ENCODE results near the gene PPP4R4.
"Not testable (repeated sequence)": the region's sequence is repeated elsewhere in the genome, so short reads cannot be mapped to it uniquely, and the experiment has no call there.

PPP4R4 gene

GRCh38 chr14:94237983-94238382, 63.9 kb downstream of the PPP4R4 start:
- FAIRE-seq (no peak), DNase-seq (ENCODE audit: insufficient read length, low spot score) (no peak)
- TF ChIP-seq POLR2A (IDR thresholded peaks at IDR 0.05; ENCODE audit: low read depth, low read length): no peak

- FAIRE-seq: no peak
Observed at GRCh38 chr14:94239406-94239805, 65.3 kb downstream of the PPP4R4 start.

GRCh38 chr14:94244182-94244581, 70.1 kb downstream of the PPP4R4 start:
- FAIRE-seq (no peak), DNase-seq (ENCODE audit: insufficient read length, low spot score) (no peak)
- TF ChIP-seq POLR2A (IDR thresholded peaks at IDR 0.05; ENCODE audit: low read depth, low read length): no peak

More at GRCh38 chr14:94239406-94239805, 65.3 kb downstream of the PPP4R4 start:
- TF ChIP-seq POLR2A (IDR thresholded peaks at IDR 0.05; ENCODE audit: low read depth, low read length): no peak
- DNase-seq (ENCODE audit: insufficient read length, low spot score): no peak

DNA sequence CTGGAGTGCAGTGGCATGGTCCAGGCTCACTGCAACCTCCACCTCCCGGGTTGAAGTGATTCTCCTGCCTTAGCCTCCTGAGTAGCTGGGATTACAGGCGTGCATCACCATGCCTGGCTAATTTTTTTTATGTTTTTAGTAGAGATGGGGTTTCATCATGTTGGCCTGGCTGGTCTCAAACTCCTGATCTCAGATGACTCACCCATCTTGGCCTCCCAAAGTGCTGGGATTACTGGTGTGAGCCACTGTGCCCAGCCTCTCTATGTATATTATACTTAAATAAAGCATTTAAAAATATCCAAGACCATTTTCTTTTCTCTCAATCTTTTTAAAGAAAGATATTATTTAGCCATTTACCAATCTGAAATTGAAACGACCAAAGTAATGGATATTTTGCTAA, 90.1 kb downstream of the PPP4R4 start:
- not testable (repeated sequence) for FAIRE-seq; DNase-seq (ENCODE audit: insufficient read length, low spot score)

DNA sequence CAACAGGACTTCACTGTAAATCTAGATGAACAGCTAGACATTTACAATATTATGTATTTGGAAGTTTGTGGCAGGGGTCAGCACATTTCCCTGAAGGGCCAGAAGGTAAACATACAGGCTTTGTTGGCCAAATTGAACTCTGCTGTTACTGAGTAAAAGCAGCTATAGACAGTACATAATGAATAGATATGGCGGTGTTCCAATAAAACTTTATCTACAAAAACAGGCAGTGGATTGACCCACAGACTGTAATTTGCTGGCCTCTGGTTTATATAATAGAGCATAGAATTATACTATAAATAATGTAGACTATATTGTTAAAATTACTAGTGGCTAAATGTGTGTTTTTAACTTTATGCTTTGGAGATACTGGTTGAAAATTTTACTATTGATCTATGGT, 93.2 kb downstream of the PPP4R4 start:
- DNase-seq (ENCODE audit: insufficient read length, low spot score) (no peak), FAIRE-seq (no peak)
- no peak for TF ChIP-seq POLR2A (IDR thresholded peaks at IDR 0.05; ENCODE audit: low read depth, low read length)

DNA sequence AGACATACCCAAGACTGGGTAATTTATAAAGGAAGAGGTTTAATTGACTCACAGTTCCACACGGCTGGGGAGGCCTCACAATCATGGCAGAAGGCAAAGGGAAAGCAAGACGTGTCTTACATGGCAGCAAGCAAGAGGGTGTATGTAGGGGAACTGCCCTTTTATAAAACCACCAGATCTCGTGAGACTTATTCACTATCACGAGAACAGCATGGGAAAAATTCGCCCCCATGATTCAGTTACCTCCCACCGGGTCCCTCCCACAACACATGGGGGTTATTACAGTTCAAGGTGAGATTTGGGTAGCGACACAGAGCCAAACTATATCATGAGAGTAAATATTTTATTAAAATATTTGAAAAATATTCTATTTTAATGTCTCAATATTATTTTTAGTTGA, 94.5 kb downstream of the PPP4R4 start:
- not testable (repeated sequence) for DNase-seq (ENCODE audit: insufficient read length, low spot score); FAIRE-seq

DNA sequence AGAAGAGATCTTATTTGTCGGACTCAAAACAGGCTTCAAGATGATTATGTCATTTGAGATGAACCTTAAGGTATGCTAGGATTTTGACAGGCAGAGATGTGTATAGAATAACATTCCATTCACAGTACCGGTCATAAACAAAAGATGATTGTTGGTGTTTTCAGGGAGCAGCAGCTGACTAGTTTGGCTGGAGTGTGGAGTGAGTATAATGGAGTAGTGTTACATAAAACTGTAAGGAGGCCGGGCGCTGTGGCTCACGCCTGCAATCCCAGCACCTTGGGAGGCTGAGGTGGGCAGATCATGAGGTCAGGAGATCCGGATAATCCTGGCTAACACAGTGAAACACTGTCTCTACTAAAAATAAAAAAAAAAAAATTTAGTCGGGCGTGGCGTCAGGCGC, 95.0 kb downstream of the PPP4R4 start:
- DNase-seq (ENCODE audit: insufficient read length, low spot score) (no peak), FAIRE-seq (no peak)
- no peak for TF ChIP-seq POLR2A (IDR thresholded peaks at IDR 0.05; ENCODE audit: low read depth, low read length)

DNA sequence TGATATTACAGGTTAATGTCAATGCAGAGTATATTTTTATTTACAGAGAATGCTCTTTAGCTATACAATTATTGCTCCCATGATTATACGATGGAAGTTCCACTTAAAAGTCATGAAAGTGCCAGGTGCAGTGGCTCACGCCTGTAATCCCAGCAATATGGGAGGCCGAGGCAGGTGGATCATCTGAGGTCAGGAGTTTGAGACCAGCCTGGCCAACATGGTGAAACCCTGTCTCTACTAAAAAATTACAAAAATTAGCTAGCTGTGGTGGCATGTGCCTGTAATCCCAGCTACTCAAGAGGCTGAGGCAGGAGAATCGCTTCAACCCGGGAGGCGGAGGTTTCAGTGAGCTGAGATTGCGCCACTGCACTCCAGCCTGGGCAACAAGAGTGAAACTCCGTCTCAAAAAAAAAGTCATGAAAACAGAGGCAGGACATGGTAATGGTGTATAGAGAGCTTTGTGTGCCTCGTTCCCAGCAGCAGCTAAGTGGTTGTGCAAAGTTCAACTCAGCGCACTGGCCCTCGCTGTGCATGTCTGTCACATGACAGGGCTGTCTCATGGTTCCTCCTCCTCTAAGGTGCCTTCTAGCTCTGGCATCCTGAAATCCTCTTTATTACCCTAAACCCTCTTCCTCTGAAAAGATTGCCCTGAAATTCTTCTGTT, 102.9 kb downstream of the PPP4R4 start:
- DNase-seq (ENCODE audit: insufficient read length, low spot score); FAIRE-seq: not testable (repeated sequence)

DNA sequence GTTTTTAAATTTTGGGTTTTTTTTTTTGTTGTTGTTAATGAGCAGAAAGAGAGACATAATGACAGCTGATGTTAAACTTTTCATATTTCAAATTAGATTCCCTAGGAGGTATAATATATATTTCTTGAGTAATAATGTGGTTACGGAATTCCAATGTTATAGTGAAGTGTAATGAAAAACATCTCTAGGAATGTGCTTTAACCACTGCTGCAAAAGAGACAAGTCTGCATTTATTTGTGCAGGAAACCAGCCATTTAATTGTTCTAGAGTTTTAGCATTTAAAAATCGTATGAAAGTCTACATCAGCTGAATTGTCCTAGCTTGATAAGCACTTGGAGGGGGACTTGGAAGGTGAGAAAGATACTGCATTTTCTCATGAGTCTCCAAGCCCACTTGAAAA, 104.6 kb downstream of the PPP4R4 start:
- DNase-seq (ENCODE audit: insufficient read length, low spot score) (no peak), FAIRE-seq (no peak)
- TF ChIP-seq POLR2A (IDR thresholded peaks at IDR 0.05; ENCODE audit: low read depth, low read length): no peak

GRCh38 chr14:94282991-94283723, 109.0 kb downstream of the PPP4R4 start:
- DNase-seq (ENCODE audit: insufficient read length, low spot score) (no peak), FAIRE-seq (no peak)
- TF ChIP-seq POLR2A (IDR thresholded peaks at IDR 0.05; ENCODE audit: low read depth, low read length): no peak

GRCh38 chr14:94284221-94284620, 110.1 kb downstream of the PPP4R4 start:
- DNase-seq (ENCODE audit: insufficient read length, low spot score): no peak
- FAIRE-seq: no peak
- TF ChIP-seq POLR2A (IDR thresholded peaks at IDR 0.05; ENCODE audit: low read depth, low read length): no peak

DNA sequence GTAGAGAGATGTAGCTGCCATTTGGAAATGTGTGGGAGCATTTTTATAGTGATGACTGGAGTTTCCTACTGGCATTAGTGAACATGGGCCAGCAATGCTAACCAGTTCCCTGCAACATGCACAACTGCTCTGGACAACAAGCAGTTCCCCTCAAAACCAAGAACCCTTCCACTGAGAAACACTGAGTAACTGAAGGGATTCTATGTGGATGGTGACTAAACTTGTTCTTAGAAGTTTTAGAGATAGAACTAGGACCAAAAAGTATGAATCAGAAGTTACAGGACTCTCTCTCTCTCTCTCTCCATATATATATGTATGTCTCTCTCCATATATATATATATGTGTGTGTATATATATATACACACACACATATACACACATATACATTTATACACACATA, 111.0 kb downstream of the PPP4R4 start:
- no peak for TF ChIP-seq POLR2A (IDR thresholded peaks at IDR 0.05; ENCODE audit: low read depth, low read length)
- DNase-seq (ENCODE audit: insufficient read length, low spot score) (no peak), FAIRE-seq (no peak)

- TF ChIP-seq POLR2A (IDR thresholded peaks at IDR 0.05; ENCODE audit: low read depth, low read length): no peak
- DNase-seq (ENCODE audit: insufficient read length, low spot score): no peak
- no peak for FAIRE-seq
Observed at GRCh38 chr14:94288610-94289465, 114.7 kb downstream of the PPP4R4 start.

DNA sequence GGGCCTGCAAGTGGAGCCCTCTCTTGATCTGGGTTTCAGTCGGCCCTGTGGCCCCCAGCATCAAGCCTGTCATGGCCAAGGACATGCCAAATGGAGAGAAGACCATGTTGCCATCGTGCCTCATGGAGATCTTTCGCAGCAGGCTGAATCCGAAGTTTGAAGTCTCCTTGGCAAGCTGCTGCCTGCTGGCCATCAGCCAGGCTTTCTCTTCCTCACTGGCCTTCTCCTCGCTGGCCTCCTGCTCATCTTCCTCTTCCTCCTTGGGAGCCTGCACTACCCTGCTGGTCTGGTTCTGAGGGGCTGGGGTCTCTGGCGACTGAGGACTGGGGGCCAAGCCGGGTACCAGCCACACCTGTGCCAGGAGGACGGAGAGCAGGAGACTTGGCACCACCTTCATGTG, 116.1 kb downstream of the PPP4R4 start:
- no peak for TF ChIP-seq POLR2A (IDR thresholded peaks at IDR 0.05; ENCODE audit: low read depth, low read length)
- DNase-seq (ENCODE audit: insufficient read length, low spot score) (no peak), FAIRE-seq (no peak)
